GM19239 (cell line): ENCODE measurements around the gene C2CD4B.

Source experiments
- DNase-seq: peaks from one replicate; pipeline ENCODE4 v3.0.0; 2011; ENCODE audit warnings: low spot score; ENCODE audit not compliant: insufficient read length
- FAIRE-seq: peaks from 2 replicates; lab custom pipeline; 2011; peaks lifted over from hg19 to GRCh38; lab: Jason Lieb, UNC

C2CD4B gene

DNA sequence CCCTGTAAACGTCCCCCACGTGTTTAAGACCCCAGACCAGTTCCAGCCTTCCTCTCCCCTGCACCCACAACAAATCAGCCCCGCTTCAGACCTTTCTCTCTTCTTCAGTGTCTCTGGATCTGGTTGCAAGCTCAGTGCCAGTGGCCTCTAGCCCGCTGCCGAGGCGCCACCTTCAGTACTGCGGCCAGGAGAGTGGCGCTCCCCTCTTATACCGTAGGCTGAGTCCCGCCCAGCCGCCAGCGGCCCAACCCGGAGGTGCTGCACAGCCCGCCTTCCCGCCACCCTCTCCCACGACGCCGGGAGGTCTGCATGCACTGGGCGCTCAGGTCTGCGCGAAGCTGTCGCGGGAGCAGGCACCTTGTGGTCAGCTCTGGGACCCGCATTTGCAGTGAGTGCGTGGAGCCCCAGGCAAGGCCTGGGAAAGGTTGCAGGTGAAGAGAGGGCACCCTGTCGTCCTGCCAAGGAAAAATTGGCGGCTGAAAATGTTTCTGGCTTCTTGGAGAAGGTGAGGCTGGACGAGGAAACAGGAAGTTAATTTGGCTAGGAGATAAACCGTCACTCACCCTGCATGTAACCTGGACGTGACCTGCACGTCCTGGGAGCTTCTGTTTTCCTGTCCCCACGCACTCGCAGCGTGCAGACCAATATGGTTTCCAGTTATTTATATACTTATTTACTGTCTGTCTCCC is at the start of gene C2CD4B:
C2CD4B (minus strand) TSS at position 182 of the 689 bp plus-strand sequence. CDS start 301 bp downstream, outside the sequence.
- no peak for DNase-seq

GRCh38 chr15:62212741-62213140 is 47.7 kb upstream of the C2CD4B start:
- FAIRE-seq (no peak), DNase-seq (no peak)

More for the DNA sequence above, at the start of gene C2CD4B:
- no peak for FAIRE-seq

DNA sequence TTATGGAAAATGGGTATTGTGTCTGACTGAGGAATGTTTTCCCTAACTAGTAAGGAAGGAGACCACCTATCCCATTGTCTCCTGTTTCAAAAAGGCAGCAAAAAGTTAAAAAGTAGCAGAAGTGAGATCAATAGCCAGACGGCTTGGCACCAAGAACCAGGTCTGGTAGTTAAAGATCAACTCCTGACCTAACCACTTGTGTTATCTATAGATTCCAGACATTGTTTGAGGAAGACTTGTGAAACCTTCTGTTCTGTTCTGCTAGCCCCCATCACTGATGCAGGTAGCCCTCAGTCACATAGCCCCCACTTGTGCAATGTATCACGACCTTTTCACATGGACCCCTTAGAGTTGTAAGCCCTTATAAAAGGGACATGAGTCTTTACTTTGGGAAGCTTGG is 46.3 kb upstream of the C2CD4B start:
- DNase-seq: no peak
- FAIRE-seq: no peak

DNA sequence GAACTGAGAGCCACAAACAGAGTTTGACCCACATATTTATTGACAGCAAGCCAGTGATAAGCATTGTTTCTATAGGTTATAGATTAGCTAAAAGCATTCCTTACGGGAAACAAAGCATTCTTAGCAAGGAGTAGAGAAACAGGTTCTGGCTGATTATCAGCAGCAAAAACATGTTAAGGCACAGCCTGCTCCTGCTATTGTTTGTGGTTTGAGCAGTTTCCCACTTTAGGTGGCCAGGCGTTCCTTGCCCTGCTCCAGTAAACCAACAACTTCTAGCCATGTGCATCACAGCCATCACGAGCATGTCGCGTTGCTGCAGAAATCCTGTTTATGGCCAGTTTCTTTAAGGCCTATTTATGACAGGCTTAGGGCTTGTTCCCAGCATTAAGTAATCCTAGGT is 44.7 kb upstream of the C2CD4B start:
- no peak for DNase-seq
- FAIRE-seq: no peak

GRCh38 chr15:62209322-62209721 is 44.2 kb upstream of the C2CD4B start:
- DNase-seq (no peak), FAIRE-seq (no peak)

- DNase-seq: no peak
- FAIRE-seq: no peak
These were observed 43.8 kb upstream of the C2CD4B start for GRCh38 chr15:62208884-62209283.

DNA sequence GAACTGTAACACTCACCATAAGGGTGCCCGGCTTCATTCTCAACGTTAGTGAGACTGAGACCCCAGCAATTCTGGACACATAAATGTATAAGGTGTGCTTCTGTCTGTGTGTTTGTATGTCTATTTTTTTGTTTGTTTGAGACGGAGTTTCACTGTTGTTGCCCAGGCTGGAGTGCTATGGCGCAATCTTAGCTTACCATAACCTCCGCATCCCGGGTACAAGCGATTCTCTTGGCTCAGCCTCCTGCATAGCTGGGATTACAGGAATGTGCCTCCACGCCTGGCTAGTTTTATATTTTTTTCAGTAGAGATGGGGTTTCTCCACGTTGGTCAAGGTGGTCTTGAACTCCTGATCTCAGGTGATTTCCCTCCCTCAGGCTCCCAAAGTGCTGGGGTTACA is 43.3 kb upstream of the C2CD4B start:
- no peak for FAIRE-seq
- DNase-seq: no peak

- FAIRE-seq (no peak), DNase-seq (no peak)
These were observed 25.6 kb upstream of the C2CD4B start for GRCh38 chr15:62190675-62191074.

DNA sequence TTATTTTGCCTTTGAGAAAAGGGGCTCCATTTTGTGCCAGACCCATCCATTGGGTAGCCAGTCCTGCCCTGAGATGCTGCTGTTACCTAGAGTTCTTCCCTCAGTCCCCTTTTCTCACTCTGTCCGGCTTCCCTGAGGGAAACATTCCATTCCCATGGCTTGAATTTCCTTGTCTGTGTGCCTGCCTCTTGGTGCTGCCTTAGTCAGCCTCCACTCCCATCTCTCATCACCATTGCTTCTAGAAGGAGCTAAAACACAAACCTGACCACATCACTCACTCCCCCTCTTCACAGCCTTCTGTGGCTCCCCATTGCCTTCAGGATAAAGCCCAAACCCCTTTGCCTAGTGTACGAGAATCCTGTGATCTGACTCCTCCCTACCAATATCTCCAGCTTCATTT is 25.2 kb upstream of the C2CD4B start:
- DNase-seq (no peak), FAIRE-seq (no peak)

DNA sequence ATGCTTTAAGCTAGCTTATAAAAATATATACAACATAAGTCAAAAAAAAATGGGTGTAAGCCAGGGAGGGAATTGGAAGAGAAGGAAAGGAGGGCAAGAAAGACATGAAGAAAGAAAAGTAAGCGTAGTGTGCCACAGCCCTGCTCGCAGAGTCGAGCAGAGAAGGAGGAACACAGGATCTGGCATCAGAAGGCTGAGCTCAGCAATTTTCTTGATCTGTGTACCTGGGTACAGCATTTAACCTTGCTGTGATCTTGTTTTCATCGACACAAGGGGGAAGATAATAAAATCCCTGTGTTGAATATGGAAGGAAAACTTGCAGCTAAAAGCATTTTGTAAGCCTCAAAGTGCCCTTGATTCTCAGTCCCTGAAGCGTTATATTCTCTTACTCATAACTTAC is 23.7 kb upstream of the C2CD4B start:
- FAIRE-seq: no peak

GRCh38 chr15:62187910-62188309 is 22.8 kb upstream of the C2CD4B start:
- FAIRE-seq (no peak), DNase-seq (no peak)

More for the DNA sequence above, 23.7 kb upstream of the C2CD4B start:
- no peak for DNase-seq

DNA sequence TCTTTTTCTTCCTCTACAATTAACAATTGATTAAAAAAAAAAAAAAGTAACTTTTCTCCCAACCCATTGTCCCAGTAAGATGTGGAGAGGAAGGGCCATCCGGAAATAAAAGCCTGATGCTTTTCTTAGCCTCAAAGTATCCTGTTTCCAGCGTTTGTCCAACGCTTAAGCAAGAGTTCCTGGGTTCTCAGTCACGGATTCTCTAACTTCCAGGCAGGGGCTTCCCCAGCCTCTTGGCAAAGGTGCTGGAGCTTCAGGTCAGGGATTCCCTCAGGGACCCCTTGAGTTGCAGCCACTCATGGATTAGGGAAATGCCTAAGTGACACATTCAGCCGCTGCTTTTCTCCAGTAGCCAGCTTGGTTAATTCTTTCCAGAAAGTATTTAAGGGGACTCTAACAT is 22.3 kb upstream of the C2CD4B start:
- DNase-seq: no peak
- no peak for FAIRE-seq

- DNase-seq (no peak), FAIRE-seq (no peak)
These were observed 21.5 kb upstream of the C2CD4B start for GRCh38 chr15:62186578-62186977.

DNA sequence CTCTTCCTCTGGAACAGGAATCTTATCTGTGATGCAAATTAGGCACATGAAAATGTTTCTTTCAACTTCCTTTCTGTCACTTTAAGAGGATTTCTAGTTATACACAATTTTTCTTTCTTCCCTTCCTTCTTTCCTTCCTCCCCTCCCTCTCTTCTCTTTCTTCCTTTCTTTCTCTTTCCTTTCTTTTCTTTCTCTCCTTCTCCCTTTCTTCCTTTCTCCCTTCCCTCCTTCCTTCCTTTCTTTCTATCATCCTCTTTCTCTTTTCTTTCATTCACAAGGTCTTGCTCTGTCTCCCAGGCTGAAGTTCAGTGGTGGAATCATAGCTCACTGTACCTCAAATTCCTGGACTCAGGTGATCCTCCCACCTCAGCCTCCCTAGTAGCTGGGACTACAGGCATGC is 18.0 kb upstream of the C2CD4B start:
- DNase-seq (no peak), FAIRE-seq (no peak)

GRCh38 chr15:62173215-62173614 is 8.1 kb upstream of the C2CD4B start:
- DNase-seq: no peak
- FAIRE-seq: no peak

- DNase-seq (no peak), FAIRE-seq (no peak)
These were observed 6.8 kb upstream of the C2CD4B start for GRCh38 chr15:62171882-62172281.

DNA sequence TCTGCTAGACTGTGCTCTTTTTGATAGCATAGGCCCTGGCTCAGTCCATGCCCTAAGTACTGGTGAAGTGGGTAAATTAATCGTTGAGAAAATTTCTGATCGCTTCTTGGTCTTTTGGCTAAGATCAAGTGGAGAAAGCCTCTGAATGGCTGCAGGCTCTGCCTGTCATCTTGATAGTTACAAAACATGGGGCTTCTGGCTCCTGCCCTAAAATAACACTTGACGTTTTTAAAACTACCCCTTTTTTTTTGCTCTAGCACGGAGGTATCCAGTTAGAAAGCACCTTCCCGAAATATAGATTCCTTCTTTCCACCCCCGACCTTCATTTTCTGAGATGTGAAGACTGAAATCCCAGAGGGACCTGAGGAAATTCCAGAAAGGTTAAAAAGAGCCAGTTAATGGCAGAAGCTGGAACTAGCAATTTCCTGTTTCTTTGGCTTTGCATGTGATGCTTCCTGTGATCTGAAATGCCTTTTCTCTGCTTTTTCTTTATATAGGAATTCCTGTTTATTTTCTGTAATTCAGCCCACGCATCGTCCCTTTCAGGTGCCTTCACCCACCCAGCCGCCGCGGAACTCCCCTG is 799 bp upstream of the C2CD4B start:
- FAIRE-seq (no peak), DNase-seq (no peak)

- DNase-seq: no peak
- no peak for FAIRE-seq
These were observed 535 bp downstream of the C2CD4B start for GRCh38 chr15:62164396-62165103.

DNA sequence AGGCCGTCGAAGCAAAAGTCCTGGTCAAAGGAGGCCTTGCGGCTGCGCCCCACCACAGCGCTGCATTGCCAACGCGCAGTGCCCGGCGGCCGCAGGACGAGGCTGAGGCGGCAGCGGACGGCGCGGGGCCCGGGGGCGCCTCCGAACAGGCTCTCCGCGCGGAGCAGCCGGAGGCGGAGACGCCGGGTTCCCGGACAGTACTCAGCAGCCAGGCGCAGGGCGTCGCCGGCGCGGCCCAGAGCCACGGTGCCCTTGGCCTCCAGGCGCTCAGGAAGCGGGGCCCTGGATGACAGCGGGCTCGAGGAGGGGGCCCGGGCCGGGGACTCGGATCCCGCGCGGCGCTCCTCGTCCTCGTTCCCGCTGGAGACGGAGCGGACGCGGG is 1.1 kb downstream of the C2CD4B start:
- no peak for FAIRE-seq
- no peak for DNase-seq

GRCh38 chr15:62163397-62164013 is 1.6 kb downstream of the C2CD4B start:
- FAIRE-seq: no peak

DNA sequence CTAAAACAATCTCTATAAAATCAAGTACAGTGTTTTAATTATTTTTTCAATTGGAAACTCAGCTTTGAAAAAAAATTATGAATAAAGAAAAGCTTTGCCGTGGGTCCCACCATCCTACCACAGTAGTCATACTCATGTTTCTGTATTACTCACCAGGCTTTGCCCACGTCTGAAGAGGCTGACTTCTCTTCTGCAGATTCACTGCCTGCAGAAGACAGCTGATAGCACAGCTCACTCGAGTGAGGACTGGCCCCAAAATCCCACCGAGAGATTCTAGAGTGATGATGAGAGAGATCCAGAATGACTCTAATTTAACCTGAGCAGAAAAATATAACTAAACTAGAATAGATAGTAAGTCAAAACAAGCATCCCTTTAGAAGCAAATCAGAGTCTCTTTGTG is 11.9 kb downstream of the C2CD4B start:
- DNase-seq (no peak), FAIRE-seq (no peak)

More at GRCh38 chr15:62163397-62164013, 1.6 kb downstream of the C2CD4B start:
- no peak for DNase-seq
